AG04450 (cell line): Measurements from ENCODE around the gene CAPN13. TPM values are rescaled to one million over a fixed set of nuclear protein-coding genes. Genes with fewer than 3 reads are reported as not detected.

Source experiments
- CTCF ChIA-PET: fragments of 300-600, 350-600 bp; formaldehyde crosslinking; extraction: SDS; loops from one replicate; lab custom pipeline; 2022; ENCODE audit warnings: antibody characterized with exemption, inconsistent platforms; lab: Charles Lee
- POLR2A ChIA-PET: fragments of 350-600 bp; formaldehyde crosslinking; extraction: SDS; loops from one replicate; lab custom pipeline; 2021; ENCODE audit warnings: antibody characterized with exemption, inconsistent platforms; lab: Yijun Ruan, JAX
- DNase-seq: peaks from one replicate; pipeline ENCODE4 v3.0.0-alpha.2; 2011; ENCODE audit warnings: low read depth, low spot score
- H3K27ac ChIP-seq: one replicate; pipeline ENCODE4 v1.5.1; 2012; ENCODE audit warnings: low read depth, low read length, control low read depth
- H3K27me3 ChIP-seq: one replicate; pipeline ENCODE4 v1.6.0; 2012; ENCODE audit warnings: low read length; ENCODE audit not compliant: control insufficient read depth, insufficient read depth
- H3K4me3 ChIP-seq: 2 replicates; pipeline ENCODE4 v1.5.1; 2011; ENCODE audit warnings: mild to moderate bottlenecking, low read depth, low read length, control low read depth
- H3K9me3 ChIP-seq: 2 replicates; pipeline ENCODE4 v1.5.1; 2012; ENCODE audit warnings: low read length; ENCODE audit not compliant: control insufficient read depth, insufficient read depth
- polyA plus RNA-seq: library from polyadenylated mRNA; depleted of rRNA; stranded (reverse); fragments of >200 nt; gene quantifications from 2 replicates; pipeline ENCODE4 v1.2.3, GENCODE V29; 2011
- TF ChIP-seq, protein P1 (sequence below): IDR thresholded peaks from 2 replicates; pipeline ENCODE4 v1.5.1; 2011; ENCODE audit warnings: low read depth, low read length, control low read depth, inconsistent platforms

CAPN13 gene
- polyA plus RNA-seq, 1 experiment = not detected

DNA sequence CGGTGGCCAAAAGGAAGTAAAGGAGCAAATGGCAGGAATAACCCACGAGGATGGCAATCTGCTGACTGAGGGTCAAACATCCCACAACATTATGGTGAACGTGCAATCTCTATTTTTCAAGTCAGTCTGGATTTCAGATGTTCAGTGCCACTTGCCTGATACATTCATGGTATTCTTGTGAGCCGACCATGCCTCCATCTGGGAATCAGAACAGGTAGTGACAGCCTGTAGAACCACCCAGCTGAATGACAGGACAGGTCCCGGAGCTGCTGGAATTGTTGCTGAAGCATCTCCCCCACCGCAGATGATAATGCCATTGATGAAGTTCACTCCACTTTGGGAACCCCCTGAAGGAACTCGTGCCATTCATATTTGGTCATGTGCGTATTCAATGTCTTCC lies 123.2 kb downstream of the CAPN13 start:
- Histone ChIP-seq H3K9me3 (no peaks in the 10 kb centered on the region; the same call in 1 of the 2 replicates), H3K27ac (no peak overlapping the region), H3K27me3 (no peaks in the 10 kb centered on the region), H3K4me3 (no peak overlapping the region)
- CTCF ChIA-PET = interaction anchor here (2.0 kb wide), 1 partner anchor 519 kb away, joined by 4 read pairs; no protein-coding TSS in a partner anchor
- TF ChIP-seq, protein P1, sequence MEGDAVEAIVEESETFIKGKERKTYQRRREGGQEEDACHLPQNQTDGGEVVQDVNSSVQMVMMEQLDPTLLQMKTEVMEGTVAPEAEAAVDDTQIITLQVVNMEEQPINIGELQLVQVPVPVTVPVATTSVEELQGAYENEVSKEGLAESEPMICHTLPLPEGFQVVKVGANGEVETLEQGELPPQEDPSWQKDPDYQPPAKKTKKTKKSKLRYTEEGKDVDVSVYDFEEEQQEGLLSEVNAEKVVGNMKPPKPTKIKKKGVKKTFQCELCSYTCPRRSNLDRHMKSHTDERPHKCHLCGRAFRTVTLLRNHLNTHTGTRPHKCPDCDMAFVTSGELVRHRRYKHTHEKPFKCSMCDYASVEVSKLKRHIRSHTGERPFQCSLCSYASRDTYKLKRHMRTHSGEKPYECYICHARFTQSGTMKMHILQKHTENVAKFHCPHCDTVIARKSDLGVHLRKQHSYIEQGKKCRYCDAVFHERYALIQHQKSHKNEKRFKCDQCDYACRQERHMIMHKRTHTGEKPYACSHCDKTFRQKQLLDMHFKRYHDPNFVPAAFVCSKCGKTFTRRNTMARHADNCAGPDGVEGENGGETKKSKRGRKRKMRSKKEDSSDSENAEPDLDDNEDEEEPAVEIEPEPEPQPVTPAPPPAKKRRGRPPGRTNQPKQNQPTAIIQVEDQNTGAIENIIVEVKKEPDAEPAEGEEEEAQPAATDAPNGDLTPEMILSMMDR = no peak
- DNase-seq = no peak
- POLR2A ChIA-PET = no interaction called here

DNA sequence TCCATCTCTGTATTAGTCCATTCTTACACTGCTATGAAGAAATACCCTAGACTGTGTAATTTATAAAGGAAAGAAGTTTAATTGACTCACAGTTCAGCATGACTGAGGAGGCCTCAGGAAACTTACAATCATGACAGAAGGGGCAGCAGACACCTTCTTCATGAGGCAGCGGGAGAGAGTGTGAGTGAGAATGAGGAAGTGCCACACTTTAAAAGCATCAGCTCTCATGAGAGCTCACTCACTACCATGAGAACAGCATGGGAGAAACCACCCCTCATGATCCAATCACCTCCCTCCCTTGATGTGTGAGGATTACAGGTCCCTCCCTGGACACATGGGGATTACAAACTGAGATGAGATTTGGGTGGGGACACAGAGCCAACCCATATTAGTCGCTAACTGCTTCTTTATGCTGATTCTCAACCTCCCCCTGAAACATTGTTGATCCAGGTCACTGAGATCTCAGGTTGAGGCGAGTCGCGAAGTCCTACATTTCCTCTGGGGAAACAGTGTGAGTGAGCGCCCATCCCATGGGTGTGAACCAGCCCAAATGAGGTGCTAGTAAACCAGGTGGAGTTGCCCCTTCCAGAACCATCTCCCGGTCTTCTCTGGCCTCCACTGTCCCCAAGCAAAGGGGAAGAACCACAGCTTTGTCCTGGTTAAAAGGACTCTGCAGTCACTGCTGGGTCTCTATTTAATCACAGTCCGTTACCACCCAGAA lies 123.8 kb downstream of the CAPN13 start:
- no peaks in the 10 kb centered on the region; the same call in 1 of the 2 replicates for H3K9me3 ChIP-seq
- TF ChIP-seq, protein P1 = no peak
- no peaks in the 10 kb centered on the region for H3K27me3 ChIP-seq
- no peak overlapping the region for H3K27ac ChIP-seq
- CTCF ChIA-PET = interaction anchor here (1.3 to 2.0 kb wide), 2 partner anchors 28 to 519 kb away, joined by 3 to 4 read pairs; no protein-coding TSS in a partner anchor
- no peak overlapping the region for H3K4me3 ChIP-seq
- POLR2A ChIA-PET = no interaction called here
- no peak for DNase-seq

DNA sequence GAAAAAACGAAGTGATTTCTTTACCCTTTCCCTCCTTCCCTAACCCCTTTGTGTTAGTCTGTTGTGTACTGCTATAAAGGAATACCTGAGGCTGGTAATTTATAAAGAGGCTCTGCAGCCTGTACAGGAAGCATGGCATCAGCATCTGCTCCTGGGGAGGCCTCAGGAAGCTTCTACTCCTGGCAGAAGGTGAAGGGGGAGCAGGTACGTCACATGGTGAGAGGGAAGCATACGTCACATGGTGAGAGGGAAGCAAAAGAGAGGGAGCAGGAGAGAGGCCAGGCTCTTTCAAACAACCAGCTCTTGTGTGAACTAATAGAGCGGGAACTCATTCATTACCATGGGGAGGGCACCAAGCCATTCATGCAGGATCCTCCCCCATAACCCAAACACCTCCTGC lies 126.2 kb downstream of the CAPN13 start:
- ChIA-PET POLR2A (no interaction called here), CTCF (interaction anchor here (0.7 kb wide), 1 partner anchor 31 kb away, joined by 3 read pairs; no protein-coding TSS in a partner anchor)
- Histone ChIP-seq H3K27me3 (no peaks in the 10 kb centered on the region), H3K4me3 (no peak overlapping the region), H3K9me3 (no peaks in the 10 kb centered on the region; the same call in 1 of the 2 replicates), H3K27ac (no peak overlapping the region)
- no peak for DNase-seq
- TF ChIP-seq, protein P1 = no peak

DNA sequence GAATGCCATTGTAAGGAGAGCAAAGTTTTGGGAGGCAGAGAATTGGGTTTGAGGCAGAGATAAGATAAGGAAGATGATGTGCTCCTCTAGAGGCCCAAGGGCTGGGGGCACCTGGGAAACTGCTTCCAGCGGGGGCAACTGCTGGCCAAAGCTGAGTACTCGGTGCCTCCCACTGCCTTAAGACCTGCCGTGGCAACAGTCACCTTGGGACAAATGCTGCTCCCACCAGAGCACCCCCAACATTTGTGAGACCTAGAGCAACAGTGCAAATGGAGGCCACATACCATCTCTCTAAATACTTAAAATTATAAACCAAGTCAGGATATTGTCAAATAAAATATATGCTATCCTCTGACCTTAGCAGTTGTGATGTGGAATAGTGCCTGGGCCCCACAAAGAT lies 127.1 kb downstream of the CAPN13 start:
- DNase-seq = no peak
- TF ChIP-seq, protein P1 = no peak
- CTCF ChIA-PET = no interaction called here
- H3K27ac ChIP-seq = no peak overlapping the region
- POLR2A ChIA-PET = no interaction called here
- no peaks in the 10 kb centered on the region for H3K9me3 ChIP-seq
- no peak overlapping the region for H3K4me3 ChIP-seq
- H3K27me3 ChIP-seq = no peaks in the 10 kb centered on the region

DNA sequence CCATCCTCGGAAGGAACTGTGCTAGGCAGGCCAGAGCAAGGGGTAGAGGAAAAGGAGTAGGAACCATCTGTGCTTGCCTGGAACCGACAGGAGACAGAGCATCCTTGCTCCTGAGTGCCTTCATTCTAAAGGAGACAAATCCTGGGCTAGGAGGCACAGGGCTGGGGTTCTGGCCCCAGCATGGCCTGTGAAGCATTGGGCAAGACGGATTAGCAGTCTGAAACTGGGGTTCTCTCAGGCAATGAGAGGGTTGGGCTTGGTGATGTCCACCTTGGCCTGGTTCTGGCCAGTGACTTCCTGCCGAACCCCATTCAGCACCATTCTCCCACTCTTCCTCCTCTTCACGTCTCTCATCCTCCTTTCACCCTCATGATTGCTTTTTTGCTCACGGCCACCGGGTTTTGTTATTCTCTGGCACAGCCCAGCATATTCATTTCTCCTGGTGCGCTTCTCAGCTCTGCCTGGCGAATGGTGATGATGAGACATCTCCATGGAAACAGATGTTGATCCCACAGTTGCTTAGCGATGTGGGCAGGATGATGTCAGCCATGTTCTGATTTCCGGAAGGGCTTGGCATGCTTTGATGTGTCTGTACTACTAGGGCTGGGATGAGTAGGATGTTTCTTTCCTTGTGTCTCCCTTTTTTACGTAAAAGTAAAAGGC lies 127.7 kb downstream of the CAPN13 start:
- H3K4me3 ChIP-seq = no peak overlapping the region
- no peaks in the 10 kb centered on the region for H3K27me3 ChIP-seq
- CTCF ChIA-PET = no interaction called here
- no peak overlapping the region for H3K27ac ChIP-seq
- POLR2A ChIA-PET = no interaction called here
- TF ChIP-seq, protein P1 = no peak
- no peaks in the 10 kb centered on the region for H3K9me3 ChIP-seq
- no peak for DNase-seq
